Activated CD4-positive, CD25-positive, alpha-beta regulatory T cell treated with anti-CD3 and anti-CD28 coated beads, Interleukin-2, amount 50 U/mL, for 24 hours (primary cell): Measurements from ENCODE around the gene RPTOR.

Experiments
- ATAC-seq, 2 donors: fragments of 150-1000 bp; cut with Tn5 transposase; one replicate each; pipeline ENCODE4 v1.10.0; 2021; ENCODE audit warnings: mild to moderate bottlenecking in 1 of 2, moderate library complexity in 1 of 2

RPTOR gene

GRCh38 chr17:80902197-80902962 lies 357.7 kb downstream of the RPTOR start:
- no peak for ATAC-seq

- no peak for ATAC-seq
Observed at GRCh38 chr17:80902963-80903611, 358.4 kb downstream of the RPTOR start.

GRCh38 chr17:80904036-80904753 lies 359.6 kb downstream of the RPTOR start:
- no peak for ATAC-seq

- no peak for ATAC-seq
Observed at GRCh38 chr17:80905586-80906230, 361.1 kb downstream of the RPTOR start.

GRCh38 chr17:80906364-80907259 lies 362.0 kb downstream of the RPTOR start:
- no peak for ATAC-seq

- ATAC-seq, result no peak
Observed at GRCh38 chr17:80907281-80907680, 362.6 kb downstream of the RPTOR start.

- no peak for ATAC-seq
Observed at GRCh38 chr17:80908211-80908610, 363.6 kb downstream of the RPTOR start.

- ATAC-seq, result no peak
Observed at GRCh38 chr17:80908776-80909175, 364.1 kb downstream of the RPTOR start.

- ATAC-seq, result no peak
Observed at GRCh38 chr17:80909635-80910034, 365.0 kb downstream of the RPTOR start.

- ATAC-seq, result no peak
Observed at GRCh38 chr17:80910043-80910442, 365.4 kb downstream of the RPTOR start.

- no peak for ATAC-seq
Observed at GRCh38 chr17:80912476-80912875, 367.8 kb downstream of the RPTOR start.

GRCh38 chr17:80913928-80914821 lies 369.5 kb downstream of the RPTOR start:
- no peak for ATAC-seq

- ATAC-seq, result no peak
Observed at GRCh38 chr17:80916246-80916645, 371.6 kb downstream of the RPTOR start.

GRCh38 chr17:80917716-80918560 lies 373.3 kb downstream of the RPTOR start:
- no peak for ATAC-seq

GRCh38 chr17:80918731-80919130 lies 374.1 kb downstream of the RPTOR start:
- no peak for ATAC-seq

GRCh38 chr17:80919331-80920311 lies 375.0 kb downstream of the RPTOR start:
- ATAC-seq, result no peak

- ATAC-seq, result no peak
Observed at GRCh38 chr17:80920441-80920840, 375.8 kb downstream of the RPTOR start.

GRCh38 chr17:80921159-80921558 lies 376.5 kb downstream of the RPTOR start:
- ATAC-seq, result no peak
